ENCODE results near the gene TSR3.

DNA sequence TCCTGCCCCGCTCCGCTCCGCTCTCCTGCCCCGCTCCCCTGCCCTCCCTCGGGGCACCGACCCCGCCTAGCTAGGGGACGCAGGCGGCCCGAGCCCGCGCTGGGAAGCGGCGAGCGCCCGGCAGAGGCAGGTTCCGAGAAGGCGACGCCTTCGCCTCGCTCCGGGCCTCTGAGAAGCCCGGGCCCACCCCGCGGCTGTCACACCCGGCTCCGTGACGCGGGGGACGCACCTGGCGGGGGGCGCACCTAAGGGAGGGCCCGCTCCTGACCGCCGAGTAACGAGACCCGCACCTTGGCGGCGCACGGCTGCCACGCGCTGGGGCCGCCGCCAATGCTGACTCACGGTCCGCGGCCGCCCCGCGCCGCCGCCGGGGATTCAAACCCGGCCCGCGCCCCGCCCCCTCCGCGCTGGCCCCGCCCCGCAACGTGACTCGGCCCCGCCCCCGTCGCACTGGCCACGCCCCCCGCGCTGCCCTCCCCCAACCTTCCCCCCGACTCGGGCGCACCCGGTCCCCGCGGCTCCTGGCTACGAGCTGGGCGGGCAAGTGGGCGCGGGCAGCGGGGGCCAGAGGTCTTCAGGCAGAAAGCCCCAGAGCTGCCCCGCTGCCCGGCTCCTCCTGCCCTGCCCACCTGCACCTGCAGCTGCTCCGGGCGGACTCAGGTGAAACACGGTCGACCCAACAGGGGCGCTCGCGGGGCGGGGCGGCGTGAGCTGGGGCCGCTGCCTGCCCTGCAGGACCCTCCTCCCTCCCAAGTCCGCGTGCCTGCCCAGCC lies 27.8 kb upstream of the TSR3 start:
- no peak for TF ChIP-seq POLR2A (IDR thresholded peaks at IDR 0.05)
- TF ChIP-seq, protein P1, sequence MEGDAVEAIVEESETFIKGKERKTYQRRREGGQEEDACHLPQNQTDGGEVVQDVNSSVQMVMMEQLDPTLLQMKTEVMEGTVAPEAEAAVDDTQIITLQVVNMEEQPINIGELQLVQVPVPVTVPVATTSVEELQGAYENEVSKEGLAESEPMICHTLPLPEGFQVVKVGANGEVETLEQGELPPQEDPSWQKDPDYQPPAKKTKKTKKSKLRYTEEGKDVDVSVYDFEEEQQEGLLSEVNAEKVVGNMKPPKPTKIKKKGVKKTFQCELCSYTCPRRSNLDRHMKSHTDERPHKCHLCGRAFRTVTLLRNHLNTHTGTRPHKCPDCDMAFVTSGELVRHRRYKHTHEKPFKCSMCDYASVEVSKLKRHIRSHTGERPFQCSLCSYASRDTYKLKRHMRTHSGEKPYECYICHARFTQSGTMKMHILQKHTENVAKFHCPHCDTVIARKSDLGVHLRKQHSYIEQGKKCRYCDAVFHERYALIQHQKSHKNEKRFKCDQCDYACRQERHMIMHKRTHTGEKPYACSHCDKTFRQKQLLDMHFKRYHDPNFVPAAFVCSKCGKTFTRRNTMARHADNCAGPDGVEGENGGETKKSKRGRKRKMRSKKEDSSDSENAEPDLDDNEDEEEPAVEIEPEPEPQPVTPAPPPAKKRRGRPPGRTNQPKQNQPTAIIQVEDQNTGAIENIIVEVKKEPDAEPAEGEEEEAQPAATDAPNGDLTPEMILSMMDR (IDR thresholded peaks at IDR 0.05): no peak
